ENCODE results near the gene ZBTB42. TPM values are rescaled to one million over a fixed set of nuclear protein-coding genes. Genes with fewer than 3 reads are reported as not detected.

Gene ZBTB42
- total RNA-seq, 1 experiment from 2014 or later: 9.2 TPM

DNA sequence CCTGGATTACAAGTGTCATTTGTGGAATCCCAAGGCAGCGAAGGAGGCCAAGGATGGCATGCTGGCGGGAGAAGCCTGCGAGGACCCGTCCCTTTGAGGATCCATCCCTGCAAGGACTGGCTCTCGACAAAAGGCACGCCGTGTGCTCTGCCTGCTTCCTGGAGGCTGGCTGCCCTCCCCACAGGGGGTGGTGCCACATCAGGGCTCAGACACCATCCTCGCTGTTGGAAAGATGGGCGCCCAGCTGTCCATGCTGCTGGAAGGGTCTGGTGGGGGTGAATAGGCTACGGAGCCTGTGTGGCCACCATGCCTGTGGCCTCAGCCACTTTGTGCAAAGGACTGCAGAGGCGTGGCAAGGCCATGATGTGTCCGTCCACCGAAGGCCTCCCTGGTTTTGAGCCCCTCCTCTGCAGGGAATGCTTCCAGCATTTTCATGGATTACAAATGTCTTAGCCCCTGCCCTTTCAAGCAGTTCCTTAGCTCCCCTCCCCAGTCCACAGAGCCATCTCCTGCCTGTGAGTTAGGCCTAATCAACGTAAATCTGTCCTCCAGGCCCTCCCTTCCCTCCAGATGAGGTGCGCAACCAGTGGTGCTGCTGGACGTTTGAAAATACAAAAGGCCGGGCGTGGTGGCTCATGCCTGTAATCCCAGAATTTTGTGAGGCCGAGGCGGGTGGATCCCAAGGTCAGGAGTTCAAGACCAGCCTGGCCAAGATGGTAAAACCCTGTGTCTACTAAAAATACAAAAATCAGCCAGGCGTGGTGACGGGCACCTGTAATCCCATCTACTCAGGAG lies 22.1 kb downstream of the ZBTB42 start:
- no peaks in the 10 kb centered on the region for H3K36me3 ChIP-seq (ENCODE audit: low read depth, low read length)
- ATAC-seq (no peak), DNase-seq (no peak)
- no peak overlapping the region for H3K27ac ChIP-seq (ENCODE audit: low read length)
- CTCF ChIA-PET: interaction anchor here (0.7 kb wide), 1 partner anchor 54 kb away, joined by 3 read pairs; no protein-coding TSS in a partner anchor
- no peak overlapping the region for H3K9ac ChIP-seq (ENCODE audit: low read length)
- H3K4me1 ChIP-seq (ENCODE audit: insufficient read depth, low read length): peaks cover 14% of the 10 kb centered on the region
- no peaks in the 10 kb centered on the region for H3K9me2 ChIP-seq (replicated peaks; ENCODE audit: low read length)
- POLR2A ChIA-PET (ENCODE audit: unreplicated experiment): no interaction called here
- H3K4me2 ChIP-seq (ENCODE audit: low read length): no peak overlapping the region
- no peaks in the 10 kb centered on the region for H3F3A ChIP-seq (ENCODE audit: low read length, unreplicated experiment)
- H3K79me2 ChIP-seq (ENCODE audit: low read length): no peaks in the 10 kb centered on the region
- H3K9me3 ChIP-seq (ENCODE audit: low read length): no peaks in the 10 kb centered on the region
- H4K20me1 ChIP-seq (ENCODE audit: low read length): no peaks in the 10 kb centered on the region
- no peak overlapping the region for H2AFZ ChIP-seq (ENCODE audit: low read length)
- H3K4me3 ChIP-seq (ENCODE audit: low read length): no peak overlapping the region
- TF ChIP-seq, protein P1, sequence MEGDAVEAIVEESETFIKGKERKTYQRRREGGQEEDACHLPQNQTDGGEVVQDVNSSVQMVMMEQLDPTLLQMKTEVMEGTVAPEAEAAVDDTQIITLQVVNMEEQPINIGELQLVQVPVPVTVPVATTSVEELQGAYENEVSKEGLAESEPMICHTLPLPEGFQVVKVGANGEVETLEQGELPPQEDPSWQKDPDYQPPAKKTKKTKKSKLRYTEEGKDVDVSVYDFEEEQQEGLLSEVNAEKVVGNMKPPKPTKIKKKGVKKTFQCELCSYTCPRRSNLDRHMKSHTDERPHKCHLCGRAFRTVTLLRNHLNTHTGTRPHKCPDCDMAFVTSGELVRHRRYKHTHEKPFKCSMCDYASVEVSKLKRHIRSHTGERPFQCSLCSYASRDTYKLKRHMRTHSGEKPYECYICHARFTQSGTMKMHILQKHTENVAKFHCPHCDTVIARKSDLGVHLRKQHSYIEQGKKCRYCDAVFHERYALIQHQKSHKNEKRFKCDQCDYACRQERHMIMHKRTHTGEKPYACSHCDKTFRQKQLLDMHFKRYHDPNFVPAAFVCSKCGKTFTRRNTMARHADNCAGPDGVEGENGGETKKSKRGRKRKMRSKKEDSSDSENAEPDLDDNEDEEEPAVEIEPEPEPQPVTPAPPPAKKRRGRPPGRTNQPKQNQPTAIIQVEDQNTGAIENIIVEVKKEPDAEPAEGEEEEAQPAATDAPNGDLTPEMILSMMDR (conservative IDR thresholded peaks at IDR 0.05; ENCODE audit: low read depth, low read length): no peak
- no peak for TF ChIP-seq EZH2phosphoT487 (IDR thresholded peaks at IDR 0.05; ENCODE audit: borderline replicate concordance, low read length)
- no peak for TF ChIP-seq EZH2 (IDR thresholded peaks at IDR 0.05; ENCODE audit: low read length, unreplicated experiment)
- H3K27me3 ChIP-seq (ENCODE audit: low read length): no peaks in the 10 kb centered on the region
- intact Hi-C loops (cut with micrococcal nuclease): no loop called here
- no TSS peak for BruUV-seq (replicated peaks)

DNA sequence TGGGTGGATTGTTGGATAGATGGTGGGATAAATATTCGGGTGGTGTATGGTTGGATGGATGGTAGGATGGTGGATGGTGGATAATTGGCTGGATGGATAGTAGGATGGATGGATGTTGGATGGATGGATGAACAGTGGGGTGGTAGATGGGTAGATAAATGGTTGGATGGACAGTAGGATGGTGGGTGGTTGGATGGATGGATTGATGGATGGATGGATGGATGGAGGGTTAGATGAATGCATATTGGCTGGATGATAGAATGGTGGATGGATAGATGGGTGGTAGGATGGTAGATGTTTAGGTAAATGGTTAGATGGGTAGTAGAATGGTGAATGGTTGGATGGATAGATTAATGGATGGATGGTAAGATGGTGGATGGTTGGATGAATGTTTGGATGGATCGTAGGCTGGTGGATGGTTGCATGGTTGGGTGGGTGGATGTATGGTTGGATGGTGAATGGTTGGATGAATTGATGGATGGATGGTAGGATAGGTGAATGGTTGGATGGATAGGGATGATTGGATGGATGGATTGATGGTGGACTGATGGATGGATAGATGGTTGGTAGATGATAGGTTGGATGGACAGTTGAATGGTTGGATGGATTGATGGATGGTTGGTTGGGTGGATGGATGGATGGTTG lies 23.6 kb downstream of the ZBTB42 start:
- intact Hi-C loops (cut with micrococcal nuclease): no loop called here
- Histone ChIP-seq H3K4me1 (ENCODE audit: insufficient read depth, low read length) (peaks cover 14% of the 10 kb centered on the region), H3K9me2 (replicated peaks; ENCODE audit: low read length) (no peaks in the 10 kb centered on the region), H3K4me3 (ENCODE audit: low read length) (no peak overlapping the region), H2AFZ (ENCODE audit: low read length) (no peak overlapping the region), H3F3A (ENCODE audit: low read length, unreplicated experiment) (no peaks in the 10 kb centered on the region), H3K27me3 (ENCODE audit: low read length) (no peaks in the 10 kb centered on the region), H3K4me2 (ENCODE audit: low read length) (no peak overlapping the region), H4K20me1 (ENCODE audit: low read length) (no peaks in the 10 kb centered on the region), H3K27ac (ENCODE audit: low read length) (no peak overlapping the region), H3K36me3 (ENCODE audit: low read depth, low read length) (no peaks in the 10 kb centered on the region), H3K79me2 (ENCODE audit: low read length) (no peaks in the 10 kb centered on the region), H3K9me3 (ENCODE audit: low read length) (no peaks in the 10 kb centered on the region), H3K9ac (ENCODE audit: low read length) (no peak overlapping the region)
- ATAC-seq (no peak), DNase-seq (no peak)
- BruUV-seq (replicated peaks): no TSS peak
- CTCF ChIA-PET: no interaction called here
- POLR2A ChIA-PET (ENCODE audit: unreplicated experiment): no interaction called here
- TF ChIP-seq EZH2phosphoT487 (IDR thresholded peaks at IDR 0.05; ENCODE audit: borderline replicate concordance, low read length) (no peak), EZH2 (IDR thresholded peaks at IDR 0.05; ENCODE audit: low read length, unreplicated experiment) (no peak)
- TF ChIP-seq, protein P1 (conservative IDR thresholded peaks at IDR 0.05; ENCODE audit: low read depth, low read length): no peak

Measured in PC-3 (cell line).